Inferior parietal cortex (tissue), 1 donor: ENCODE results near the gene OSBPL1A.
"Not testable (repeated sequence)": the region's sequence is repeated elsewhere in the genome, so short reads cannot be mapped to it uniquely, and the experiment has no call there.

Experiments used
- DNase-seq: peaks from one replicate; pipeline ENCODE4 v3.0.0-alpha.2; 2016; ENCODE audit errors: extremely low spot score

OSBPL1A gene

DNA sequence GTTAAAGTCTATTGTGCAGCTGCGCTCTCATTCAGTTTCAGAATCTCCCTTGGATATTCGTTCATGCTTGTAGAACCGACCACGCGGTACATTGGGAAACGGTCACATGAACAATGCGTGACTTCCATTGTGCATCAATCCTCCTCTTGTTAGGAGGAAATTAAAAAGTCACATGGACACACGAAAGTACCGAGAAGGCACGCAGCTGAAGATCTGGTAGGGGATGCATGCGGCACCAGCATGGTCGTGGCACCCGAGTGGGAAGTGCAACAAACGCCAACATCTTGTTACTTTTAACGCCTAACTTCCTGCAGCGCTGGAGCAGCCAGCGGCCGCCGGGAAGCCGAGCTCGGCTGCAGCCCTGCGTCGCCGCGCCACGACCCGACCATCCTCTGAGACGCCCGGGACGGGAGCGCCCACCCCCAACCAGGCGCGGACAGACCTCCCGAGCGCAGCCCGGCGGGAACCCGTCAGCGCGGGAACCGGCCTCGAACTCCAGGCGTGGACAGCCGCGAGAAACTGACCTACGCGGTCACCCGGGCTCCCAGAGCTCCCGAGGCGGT lies 412 bp downstream of the OSBPL1A start:
- DNase-seq = peak; percentile 92

DNA sequence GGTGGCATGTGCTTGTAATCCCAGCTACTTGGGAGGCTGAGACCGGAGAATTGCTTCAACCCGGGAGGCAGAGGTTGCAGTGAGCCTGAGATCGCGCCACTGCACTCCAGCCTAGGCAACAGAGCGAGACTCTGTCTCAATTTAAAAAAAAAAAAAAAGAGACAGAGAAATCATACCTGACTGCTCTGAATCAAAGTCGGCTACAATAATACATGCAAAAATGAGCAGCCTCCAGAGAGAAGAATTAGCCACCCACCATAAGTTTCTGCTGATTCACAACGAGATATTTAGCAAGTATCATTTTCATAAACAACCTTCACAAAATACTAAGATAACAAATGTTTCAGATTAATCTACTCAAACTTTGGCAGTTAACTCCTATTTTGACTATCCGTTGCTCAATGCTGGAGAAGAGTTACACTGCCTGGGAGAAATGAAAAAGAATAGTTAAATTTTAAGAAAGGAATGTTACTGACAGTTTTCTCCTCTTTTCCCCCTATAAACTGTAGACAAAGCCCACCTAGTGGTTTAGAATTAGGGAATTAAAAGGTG lies 1.5 kb downstream of the OSBPL1A start:
- DNase-seq = no peak

DNA sequence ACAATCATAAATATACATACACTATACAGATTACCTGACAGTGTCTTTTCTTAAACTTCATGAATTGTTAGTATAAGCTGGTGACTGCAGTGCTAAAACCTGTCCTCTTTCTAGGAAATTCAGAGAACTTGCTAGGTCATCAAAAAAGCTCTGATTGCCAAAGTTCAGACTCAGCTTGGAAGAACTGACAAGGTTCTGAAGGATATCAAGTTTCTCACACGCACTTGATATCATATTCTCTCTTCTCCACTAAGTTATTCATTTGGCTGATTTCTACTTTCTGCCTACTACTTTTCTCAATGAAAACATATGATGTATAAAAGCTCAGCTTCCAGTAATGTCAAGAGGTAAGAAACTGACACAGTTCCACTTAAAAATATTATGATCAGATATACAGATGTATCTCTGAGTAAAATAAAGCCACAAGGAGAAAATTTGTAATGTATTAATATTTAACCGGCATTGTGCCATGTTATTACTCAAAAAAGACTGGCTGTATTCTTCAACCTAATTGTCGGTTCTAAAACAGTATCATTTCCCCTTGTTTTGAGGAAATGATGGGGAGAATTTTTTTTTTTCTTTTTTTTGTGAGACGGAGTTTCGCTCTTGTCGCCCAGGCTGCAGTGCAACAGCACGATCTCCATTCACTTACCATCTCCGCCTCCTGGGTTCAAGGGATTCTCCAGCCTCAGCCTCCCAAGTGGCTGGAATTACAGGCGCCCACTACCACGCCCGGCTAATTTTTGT lies 2.4 kb downstream of the OSBPL1A start:
- peak; percentile 24 for DNase-seq

DNA sequence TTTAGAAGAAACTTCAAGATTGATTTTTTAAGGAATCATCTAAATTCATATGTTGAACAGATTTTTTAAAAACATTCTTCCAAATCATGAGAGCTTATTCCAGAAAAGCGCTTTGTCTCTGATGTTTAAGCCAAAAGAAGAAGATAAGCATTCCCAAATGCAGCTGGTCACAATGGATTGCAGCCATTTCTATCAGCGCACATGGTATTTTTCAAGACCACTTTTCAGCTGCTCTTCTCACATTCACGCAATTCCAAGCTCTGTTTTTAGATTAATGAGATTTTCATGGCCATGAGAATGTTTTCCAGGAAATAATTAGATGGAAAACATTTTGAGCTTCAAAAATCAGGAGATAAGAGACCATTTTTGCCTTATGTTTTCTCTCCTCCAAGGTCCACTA lies 8.7 kb downstream of the OSBPL1A start:
- no peak for DNase-seq

DNA sequence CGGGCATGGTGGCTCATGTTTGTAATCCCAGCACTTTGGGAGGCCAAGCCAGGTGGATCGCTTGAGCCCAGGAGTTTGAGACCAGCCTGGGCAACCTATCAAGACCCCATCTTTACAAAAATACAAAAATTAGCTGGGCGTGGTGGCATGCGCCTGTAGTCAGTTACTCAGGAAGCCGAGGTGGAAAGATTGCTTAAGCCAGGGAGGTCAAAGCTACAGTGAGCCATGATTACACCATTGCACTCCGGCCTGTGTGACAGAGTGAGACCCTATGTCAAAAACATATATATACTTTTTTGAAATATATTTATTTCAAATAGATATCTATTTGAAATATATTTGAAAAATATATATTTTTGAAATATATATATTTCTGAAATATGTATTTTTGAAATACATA lies 10.9 kb downstream of the OSBPL1A start:
- DNase-seq = no peak

DNA sequence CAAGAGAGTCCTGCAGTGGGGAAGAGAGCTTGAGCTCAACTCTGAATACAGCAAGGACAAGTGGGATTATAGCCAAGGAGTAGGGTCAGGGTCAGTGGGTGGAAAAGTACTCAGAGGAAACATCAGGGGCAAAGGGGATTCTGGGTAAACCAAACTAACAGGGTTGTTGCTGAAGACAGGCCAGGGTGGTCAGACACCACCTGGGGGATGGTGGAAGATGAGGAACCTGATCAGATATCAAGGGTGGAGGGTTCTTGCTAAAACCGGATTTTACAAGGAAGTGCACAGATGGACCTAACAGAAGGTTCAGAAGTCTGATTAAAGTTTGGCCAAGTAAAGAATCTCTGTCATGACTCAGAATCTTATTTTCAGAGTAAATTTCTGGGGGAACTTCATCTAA lies 16.5 kb downstream of the OSBPL1A start:
- DNase-seq = no peak

DNA sequence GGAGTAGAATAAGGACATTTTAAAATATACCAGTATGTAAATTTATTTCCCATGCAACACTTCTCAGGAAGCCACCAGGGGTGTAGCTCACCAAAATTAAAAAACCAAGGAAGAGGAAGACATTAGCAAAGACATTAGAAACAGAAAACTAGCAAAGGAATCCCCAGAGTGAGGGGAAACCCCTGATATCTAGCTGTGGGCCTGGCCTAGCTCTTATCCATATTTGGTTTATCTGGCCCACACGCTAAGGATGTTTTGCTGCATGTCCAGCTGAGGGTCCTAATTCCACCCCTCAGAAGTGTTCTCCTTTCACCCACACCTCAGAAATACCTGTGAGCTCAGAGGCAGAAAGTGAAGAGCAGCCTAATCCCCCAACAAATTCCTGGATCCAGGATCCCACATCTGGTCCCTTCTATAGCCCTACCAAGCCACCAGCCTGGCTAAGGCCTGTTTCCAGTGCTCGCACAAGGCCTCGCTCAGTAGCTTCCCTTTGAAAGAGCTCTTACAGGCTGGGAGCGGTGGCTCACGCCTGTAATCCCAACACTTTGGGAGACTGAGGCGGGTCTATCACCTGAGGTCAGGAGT lies 17.4 kb downstream of the OSBPL1A start:
- DNase-seq = no peak

DNA sequence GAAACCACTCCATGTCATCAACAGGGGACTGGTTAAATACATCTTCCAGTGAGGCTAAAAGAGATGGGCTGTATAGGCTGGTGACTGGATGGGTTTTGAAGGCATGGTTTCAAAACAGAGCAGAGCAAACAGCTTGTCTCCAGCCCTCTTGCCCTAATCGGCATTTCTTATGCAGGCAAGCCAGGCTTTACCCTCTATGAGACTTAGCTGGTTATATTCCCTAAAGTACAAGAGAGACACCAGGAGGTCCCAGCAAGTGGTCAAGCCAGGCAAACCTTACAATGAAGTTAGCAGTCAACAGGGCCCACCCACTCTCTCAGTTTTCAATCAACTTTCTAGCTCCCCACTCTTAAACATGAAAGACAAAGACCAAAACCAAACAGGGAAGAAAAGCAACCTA lies 19.0 kb downstream of the OSBPL1A start:
- DNase-seq = no peak

DNA sequence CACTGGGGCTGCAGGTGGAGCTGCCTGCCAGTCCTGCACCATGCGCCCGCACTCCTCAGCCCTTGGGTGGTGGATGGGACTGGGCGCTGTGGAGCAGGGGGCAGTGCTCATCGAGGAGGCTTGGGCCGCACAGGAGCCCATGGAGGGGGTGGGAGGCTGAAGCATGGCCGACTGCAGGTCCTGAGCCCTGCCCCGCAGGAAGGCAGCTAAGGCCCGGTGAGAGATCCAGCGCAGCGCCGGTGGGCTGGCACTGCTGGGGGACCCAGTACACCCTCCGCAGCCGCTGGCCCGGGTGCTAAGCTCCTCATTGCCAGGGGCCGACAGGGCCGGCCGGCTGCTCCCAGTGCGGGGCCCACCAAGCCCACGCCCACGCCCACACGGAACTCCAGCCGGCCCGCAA lies 21.1 kb downstream of the OSBPL1A start:
- DNase-seq = not testable (repeated sequence)

DNA sequence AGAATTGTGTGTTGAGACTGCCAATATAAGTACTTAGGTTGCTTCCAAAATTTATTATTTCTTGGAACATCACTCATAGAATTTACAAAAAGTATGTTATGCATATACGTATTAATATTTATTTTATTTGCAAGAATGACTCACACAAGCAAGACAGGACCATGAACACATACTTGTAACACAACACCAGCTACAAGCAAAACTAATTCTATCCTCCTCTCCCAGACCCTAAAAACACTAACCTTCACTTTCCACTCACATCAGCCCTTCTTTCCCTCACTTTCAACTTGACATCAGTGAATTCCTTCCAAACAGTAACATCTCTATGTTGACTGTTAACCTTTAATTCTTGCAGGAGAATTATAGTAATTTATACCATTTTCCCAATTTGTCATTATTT lies 24.3 kb downstream of the OSBPL1A start:
- DNase-seq = no peak

DNA sequence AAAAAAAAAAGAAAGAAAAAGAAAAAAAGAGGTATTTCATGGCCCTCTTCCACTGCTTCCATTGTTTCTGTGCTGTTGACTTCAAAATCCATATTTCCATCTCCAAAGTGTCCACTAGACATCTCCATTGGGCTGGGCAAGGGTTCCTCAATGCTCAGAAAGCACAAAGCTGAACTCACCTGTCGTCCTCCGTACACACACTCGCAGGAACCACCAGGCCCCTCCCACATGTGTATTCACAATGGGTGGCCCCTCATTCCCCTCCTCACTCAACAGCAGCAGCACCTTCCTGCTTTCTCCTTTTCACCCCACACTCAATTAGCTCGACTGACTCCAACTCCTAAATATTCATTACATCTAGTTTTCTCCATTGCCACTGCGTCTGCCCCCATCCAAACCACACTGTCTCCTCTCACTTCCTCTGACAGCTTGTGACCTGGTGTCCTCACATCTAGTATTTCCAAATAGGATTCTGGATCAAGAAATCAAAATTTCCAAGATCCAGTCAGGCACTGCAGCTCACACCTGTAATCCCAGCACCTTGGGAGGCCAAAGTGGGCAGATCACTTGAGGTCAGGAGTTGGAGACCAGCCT lies 25.2 kb downstream of the OSBPL1A start:
- no peak for DNase-seq

DNA sequence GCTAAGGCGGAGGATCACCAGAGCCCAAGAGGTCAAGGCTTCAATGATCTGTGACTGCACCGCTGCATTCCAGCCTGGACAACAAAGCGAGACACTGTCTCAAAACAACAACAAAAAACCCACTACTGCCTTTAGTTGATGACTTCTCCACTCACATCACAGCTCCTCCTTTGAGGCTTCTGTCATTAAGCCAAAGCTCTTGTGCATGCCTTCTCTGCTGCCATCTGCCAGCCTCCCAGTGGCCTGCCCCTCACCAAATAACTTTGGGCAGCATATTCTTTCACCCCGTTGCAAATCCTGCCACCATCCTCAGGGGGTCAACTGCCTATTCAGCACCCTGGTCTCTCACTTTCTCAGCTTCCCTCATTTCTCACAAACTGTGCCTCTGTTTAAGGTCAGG lies 27.5 kb downstream of the OSBPL1A start:
- DNase-seq = no peak

DNA sequence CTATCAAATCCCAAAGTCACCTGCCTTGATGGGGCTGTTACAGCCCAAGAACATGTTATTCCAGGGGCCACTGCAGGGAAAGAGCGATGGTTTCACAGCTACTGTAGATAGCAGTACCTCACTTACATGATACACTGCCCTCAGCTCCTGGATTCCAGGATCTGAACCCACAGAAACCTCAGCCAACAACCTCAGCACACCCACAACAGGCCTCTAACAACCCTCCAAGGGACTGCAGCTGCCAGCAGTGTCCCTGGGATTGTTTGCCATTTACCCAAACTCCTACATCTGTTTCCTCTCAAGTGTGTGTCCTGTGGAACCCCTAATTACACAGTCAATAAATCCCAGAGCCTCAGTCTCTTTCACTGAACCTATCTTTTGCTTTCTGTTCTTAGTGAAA lies 28.2 kb downstream of the OSBPL1A start:
- DNase-seq = no peak

DNA sequence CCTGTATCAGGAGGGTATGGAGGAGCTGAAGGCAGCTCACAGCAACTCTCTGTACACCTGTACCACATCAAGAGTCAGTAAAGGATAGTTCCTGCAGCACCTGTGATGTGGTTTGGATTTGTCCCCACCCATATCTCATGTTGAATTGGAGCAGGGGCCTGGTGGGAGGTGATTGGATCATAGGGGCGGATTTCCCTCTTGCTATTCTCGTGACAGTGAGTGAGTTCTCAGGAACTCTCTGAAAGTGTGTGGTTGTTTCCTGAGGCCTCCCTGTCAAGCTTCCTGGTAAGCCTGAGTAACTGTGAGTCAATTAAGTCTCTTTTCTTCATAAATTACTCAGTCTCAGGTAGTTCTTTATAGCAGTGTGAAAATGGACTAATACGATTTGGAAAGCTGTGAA lies 28.9 kb downstream of the OSBPL1A start:
- DNase-seq = no peak

DNA sequence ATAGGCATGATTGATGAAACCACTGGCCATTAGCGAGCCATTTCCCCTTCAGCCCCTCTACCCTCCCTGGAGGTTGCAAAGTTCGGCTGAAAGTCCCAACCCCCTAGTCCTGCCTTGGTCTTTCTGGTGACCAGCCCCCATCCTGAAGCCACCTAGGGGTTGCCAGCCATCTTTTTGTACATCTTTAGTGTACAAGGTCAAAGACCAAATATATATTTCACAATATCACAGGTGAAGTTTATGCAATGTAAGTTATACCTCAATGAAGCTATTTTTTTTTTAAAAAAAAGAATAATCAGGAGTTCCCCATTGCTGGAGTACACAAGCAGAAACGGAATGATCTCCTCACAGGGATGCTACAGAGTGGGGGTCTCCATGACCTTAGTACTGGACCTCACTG lies 31.3 kb downstream of the OSBPL1A start:
- DNase-seq = no peak

DNA sequence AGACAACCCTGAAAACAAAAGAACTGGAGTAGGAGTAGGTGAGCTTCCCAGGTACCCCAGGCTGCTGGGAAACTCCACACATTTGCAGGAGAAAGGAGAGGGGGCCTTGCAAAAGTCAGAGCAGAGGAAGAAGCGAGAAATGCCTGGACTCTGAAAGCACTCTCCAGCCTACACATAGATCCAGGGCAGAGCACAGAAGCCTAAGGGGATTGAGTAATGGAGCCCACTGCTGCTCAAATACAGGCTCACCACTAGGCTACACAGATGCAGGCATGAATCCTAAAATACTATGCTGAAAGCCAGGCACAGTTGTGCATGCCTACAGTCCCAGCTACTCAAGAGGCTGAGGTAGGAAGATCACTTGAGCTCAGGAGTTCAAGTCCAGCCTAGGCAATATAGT lies 33.4 kb downstream of the OSBPL1A start:
- DNase-seq = no peak

DNA sequence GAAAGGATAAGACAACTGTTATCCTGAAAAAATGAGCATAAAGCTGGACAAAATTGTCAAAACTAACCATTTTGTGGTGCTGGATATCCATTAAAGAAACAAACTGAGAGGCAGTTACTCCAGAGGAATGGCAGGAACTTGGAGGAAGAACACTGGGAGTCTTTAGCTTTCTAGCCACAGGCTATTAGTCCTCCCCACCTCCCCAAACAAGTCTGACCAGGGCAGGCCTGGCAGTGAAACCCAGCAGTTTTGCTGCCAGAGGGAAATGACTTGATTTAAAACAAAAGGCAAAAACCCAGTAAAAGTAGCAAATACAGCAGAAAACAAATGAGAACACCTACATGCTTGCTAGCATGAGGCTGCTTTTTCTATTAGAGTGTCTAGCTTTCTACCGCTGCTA lies 34.9 kb downstream of the OSBPL1A start:
- DNase-seq = no peak

DNA sequence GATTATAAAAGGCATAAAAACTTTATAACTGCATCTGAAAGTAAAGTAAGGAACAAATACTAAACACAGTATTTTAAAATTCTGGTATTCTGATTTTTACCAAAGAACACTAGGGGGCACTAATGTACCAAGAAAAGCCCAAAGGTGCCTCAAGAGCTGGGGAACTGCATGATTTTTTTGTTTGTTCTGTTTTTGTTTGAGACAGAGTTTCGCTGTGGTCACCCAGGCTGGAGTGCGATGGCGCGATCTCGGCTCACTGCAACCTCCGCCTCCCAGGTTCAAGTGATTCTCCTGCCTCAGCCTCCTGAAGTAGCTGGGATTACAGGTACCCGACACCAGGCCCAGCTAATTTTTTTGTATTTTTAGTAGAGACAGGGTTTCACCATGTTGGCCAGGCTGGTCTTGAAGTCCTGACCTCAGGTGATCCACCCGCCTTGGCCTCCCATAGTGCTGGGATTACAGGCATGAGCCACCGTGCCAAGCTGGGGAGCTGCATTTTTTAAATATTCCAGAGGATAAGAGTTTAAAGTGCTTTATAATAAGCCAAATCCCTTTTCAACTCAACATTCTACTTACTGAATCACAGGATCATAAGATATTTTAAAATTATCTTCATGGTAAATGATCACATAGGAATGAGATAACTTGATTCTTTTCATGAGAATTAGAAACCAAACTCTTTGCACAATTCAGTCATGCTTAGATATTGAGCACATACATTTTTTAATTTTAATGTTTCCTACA lies 37.7 kb downstream of the OSBPL1A start:
- peak; percentile 83 for DNase-seq

DNA sequence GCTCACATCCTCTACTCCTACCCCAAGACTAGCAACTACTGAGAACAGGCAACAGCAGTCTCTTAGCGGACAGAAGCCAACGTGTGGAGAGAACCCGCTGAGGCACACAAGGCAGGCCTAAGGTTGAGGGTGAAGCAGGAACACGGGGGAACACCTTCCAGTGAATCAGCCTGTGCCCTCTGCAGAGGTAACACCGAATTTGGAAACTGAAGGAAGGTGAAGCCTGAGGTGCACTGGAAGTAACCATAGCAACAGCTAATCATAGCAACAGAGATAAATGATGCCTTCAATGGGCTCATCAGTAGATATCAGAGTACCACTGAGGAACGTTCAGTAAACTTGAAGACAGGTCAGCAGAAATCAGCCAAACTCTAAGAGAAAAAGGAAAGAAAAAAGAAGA lies 43.3 kb downstream of the OSBPL1A start:
- DNase-seq = no peak

DNA sequence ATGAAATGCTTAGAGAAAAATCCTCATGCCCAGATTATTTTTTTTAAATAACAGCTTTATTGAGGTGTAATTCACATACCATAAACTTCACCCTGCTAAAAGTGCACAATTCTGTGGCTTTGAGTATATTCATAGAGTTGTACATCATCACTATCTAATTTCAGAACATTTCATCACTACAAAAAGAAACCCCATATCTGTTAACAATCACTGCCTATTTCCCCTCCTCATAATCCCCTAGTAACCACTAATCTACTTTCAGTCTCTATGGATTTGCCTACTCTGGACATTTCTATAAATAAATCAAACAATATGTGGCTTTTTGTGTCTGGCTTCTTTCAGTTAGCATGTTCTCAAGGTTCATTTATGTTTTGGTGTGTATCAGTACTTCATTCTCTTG lies 51.4 kb downstream of the OSBPL1A start:
- DNase-seq = no peak

DNA sequence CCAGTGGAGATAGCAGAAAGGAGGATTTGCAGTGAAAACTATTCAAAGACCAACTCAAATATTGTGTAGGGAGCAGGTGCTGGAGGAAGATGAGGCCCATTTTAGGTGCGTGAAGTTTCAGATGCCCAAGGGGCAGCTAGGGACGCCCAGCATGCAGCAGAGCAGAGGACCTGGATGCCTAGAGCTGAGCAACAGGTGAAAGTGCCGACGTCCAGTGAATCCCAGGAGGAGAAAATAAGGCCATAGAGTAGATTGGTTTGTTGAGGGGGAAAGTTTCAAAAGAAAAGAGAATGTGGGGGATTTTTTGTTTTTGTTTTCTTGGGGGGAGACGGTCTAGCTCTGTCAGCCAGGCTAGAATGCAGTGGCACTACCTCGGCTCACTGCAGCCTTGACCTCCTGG lies 53.1 kb downstream of the OSBPL1A start:
- no peak for DNase-seq

DNA sequence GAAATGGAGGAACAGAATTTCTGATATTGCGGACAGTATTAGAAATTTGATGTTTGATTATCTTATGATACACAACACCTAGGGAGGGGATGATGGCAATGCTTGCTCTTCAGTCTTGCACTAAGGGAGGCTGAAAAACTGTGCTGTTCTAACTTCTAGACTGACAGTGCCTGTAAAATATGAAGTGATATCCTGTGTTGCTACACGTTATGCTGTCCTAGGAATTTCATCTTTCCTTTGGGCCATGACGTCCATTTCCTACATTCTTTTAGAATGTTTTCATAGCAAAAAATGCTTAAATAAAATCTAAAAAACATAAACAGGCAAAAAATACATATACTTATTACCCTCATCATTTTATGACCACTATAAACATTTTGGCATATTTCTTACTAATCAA lies 55.3 kb downstream of the OSBPL1A start:
- DNase-seq = no peak
